Mesenchymal stem cell (in vitro differentiated cells and primary cell): ENCODE measurements around the gene HMBS.

Experiments used
- DNase-seq: peaks from one replicate; pipeline ENCODE4 v3.0.0-alpha.2; 2013
- H2AFZ ChIP-seq: one replicate; pipeline ENCODE4 v1.6.1; 2013; ENCODE audit warnings: low read depth, mild to moderate bottlenecking, control low read depth, inconsistent platforms, low read length, moderate library complexity
- H2AK5ac ChIP-seq: 2 replicates; pipeline ENCODE4 v1.6.1; 2013; ENCODE audit warnings: low read length, moderate library complexity, mild to moderate bottlenecking, inconsistent platforms; ENCODE audit not compliant: severe bottlenecking
- H2BK120ac ChIP-seq: one replicate; pipeline ENCODE4 v1.6.1; 2013; ENCODE audit warnings: low read depth, mild to moderate bottlenecking, inconsistent platforms, low read length, moderate library complexity
- H2BK12ac ChIP-seq, 2 experiments: one replicate each; pipeline ENCODE4 v1.6.1; 2013; ENCODE audit warnings: inconsistent platforms in 2 of 2, low read length in 2 of 2, mild to moderate bottlenecking in 2 of 2, moderate library complexity in 2 of 2, control low read depth in 1 of 2
- H2BK15ac ChIP-seq: one replicate; pipeline ENCODE4 v1.6.1; 2013; ENCODE audit warnings: mild to moderate bottlenecking, low read depth, inconsistent platforms; ENCODE audit not compliant: poor library complexity, severe bottlenecking
- H2BK5ac ChIP-seq: 2 replicates; pipeline ENCODE4 v1.6.1; 2013; ENCODE audit warnings: low read depth, mild to moderate bottlenecking, low read length, control low read depth, inconsistent platforms; ENCODE audit not compliant: poor library complexity, severe bottlenecking
- H3K14ac ChIP-seq, 2 experiments: one replicate each; pipeline ENCODE4 v1.6.1; 2013; ENCODE audit warnings: inconsistent platforms in 2 of 2, low read length in 2 of 2, control low read depth in 1 of 2, mild to moderate bottlenecking in 1 of 2, moderate library complexity in 1 of 2
- H3K18ac ChIP-seq, 2 experiments: one replicate each; pipeline ENCODE4 v1.6.1; 2013; ENCODE audit warnings: inconsistent platforms in 2 of 2, low read length in 2 of 2, control low read depth in 1 of 2, low read depth in 1 of 2, mild to moderate bottlenecking in 1 of 2
- H3K23ac ChIP-seq, 2 experiments: one replicate each; pipeline ENCODE4 v1.6.1; 2013; ENCODE audit warnings: inconsistent platforms in 2 of 2, low read length in 2 of 2, mild to moderate bottlenecking in 2 of 2, moderate library complexity in 2 of 2, control low read depth in 1 of 2
- H3K27ac ChIP-seq: 2 replicates; pipeline ENCODE4 v1.5.1; 2013; ENCODE audit warnings: mild to moderate bottlenecking, moderate library complexity, low read length, control low read depth, inconsistent platforms; ENCODE audit not compliant: poor library complexity, severe bottlenecking
- H3K27me3 ChIP-seq, 2 experiments: 2 replicates each; pipeline versions ENCODE4 v1.6.1 to v1.7.0; 2013; ENCODE audit warnings: low read length in 2 of 2, mild to moderate bottlenecking in 2 of 2, moderate library complexity in 2 of 2, control low read depth in 1 of 2, inconsistent platforms in 1 of 2; ENCODE audit not compliant: control insufficient read depth in 1 of 2, insufficient read depth in 1 of 2
- H3K36me3 ChIP-seq, 2 experiments: 2 replicates each; pipeline versions ENCODE4 v1.6.1 to v1.7.0; 2013; ENCODE audit warnings: low read length in 2 of 2, control low read depth in 1 of 2, inconsistent platforms in 1 of 2, low read depth in 1 of 2, mild to moderate bottlenecking in 1 of 2; ENCODE audit not compliant: insufficient read depth in 2 of 2, control insufficient read depth in 1 of 2
- H3K4ac ChIP-seq, 2 experiments: one replicate each; pipeline ENCODE4 v1.6.1; 2013; ENCODE audit warnings: inconsistent platforms in 2 of 2, low read length in 2 of 2, mild to moderate bottlenecking in 2 of 2, moderate library complexity in 2 of 2, control low read depth in 1 of 2, low read depth in 1 of 2
- H3K4me1 ChIP-seq: 2 replicates; pipeline ENCODE4 v1.6.1; 2013; ENCODE audit warnings: low read depth, low read length, control low read depth; ENCODE audit not compliant: control insufficient read depth, insufficient read depth
- H3K4me2 ChIP-seq: 2 replicates; pipeline ENCODE4 v1.6.1; 2013; ENCODE audit warnings: low read length, mild to moderate bottlenecking, inconsistent platforms; ENCODE audit not compliant: poor library complexity, severe bottlenecking
- H3K4me3 ChIP-seq, 2 experiments: 2 replicates each; pipeline versions ENCODE4 v1.5.1 to v1.7.0; 2013; ENCODE audit warnings: low read length in 2 of 2, mild to moderate bottlenecking in 2 of 2, control low read depth in 1 of 2, low read depth in 1 of 2; ENCODE audit not compliant: insufficient read depth in 1 of 2
- H3K79me1 ChIP-seq: replicated peaks from 2 replicates; pipeline ENCODE4 v1.6.1; 2013; ENCODE audit warnings: mild to moderate bottlenecking, control low read depth, low read length, inconsistent platforms; ENCODE audit not compliant: poor library complexity, severe bottlenecking
- H3K9ac ChIP-seq: 2 replicates; pipeline ENCODE4 v1.7.0; 2013; ENCODE audit warnings: mild to moderate bottlenecking, low read length, moderate library complexity
- H3K9me3 ChIP-seq: 2 replicates; pipeline ENCODE4 v1.7.0; 2013; ENCODE audit warnings: mild to moderate bottlenecking, low read length; ENCODE audit not compliant: control insufficient read depth
- H4K8ac ChIP-seq: one replicate; pipeline ENCODE4 v1.6.1; 2013; ENCODE audit warnings: inconsistent platforms, mild to moderate bottlenecking, low read length, moderate library complexity
- H4K91ac ChIP-seq: one replicate; pipeline ENCODE4 v1.6.1; 2013; ENCODE audit warnings: mild to moderate bottlenecking, low read length, inconsistent platforms
- WGBS: methylation state at CpG from one replicate; pipeline ENCODE4 v1.1.7; 2013; ENCODE audit warnings: mixed read lengths; 5-methylcytosine and 5-hydroxymethylcytosine counted together

Gene HMBS

GRCh38 chr11:119081682-119082260 is 2.9 kb upstream of the HMBS start:
- no peak overlapping the region for H3K4ac ChIP-seq
- no peak overlapping the region for H2BK12ac ChIP-seq
- H3K36me3 ChIP-seq, result peaks cover 51 to 59% of the 10 kb centered on the region in 2 experiments
- no peak overlapping the region for H3K18ac ChIP-seq
- H3K9me3 ChIP-seq, result no peaks in the 10 kb centered on the region
- H4K8ac ChIP-seq, result no peak overlapping the region
- no peak overlapping the region for H2AK5ac ChIP-seq
- DNase-seq, result no peak
- no peak overlapping the region for H3K9ac ChIP-seq
- no peak overlapping the region for H2BK120ac ChIP-seq
- H4K91ac ChIP-seq, result no peak overlapping the region
- H2BK5ac ChIP-seq, result no peak overlapping the region
- H3K79me1 ChIP-seq, result peaks cover 1% of the 10 kb centered on the region
- no peak overlapping the region for H3K4me2 ChIP-seq
- H3K27me3 ChIP-seq, result no peaks in the 10 kb centered on the region
- H3K14ac ChIP-seq, result no peak overlapping the region
- H3K27ac ChIP-seq, result no peak overlapping the region
- peaks cover 5% of the 10 kb centered on the region for H3K4me1 ChIP-seq
- H2BK15ac ChIP-seq, result no peak overlapping the region
- no peak overlapping the region for H3K23ac ChIP-seq
- WGBS, result 93% methylated on average over 7 of the region's 7 CpGs
- H3K4me3 ChIP-seq, result no peak overlapping the region
- no peak overlapping the region for H2AFZ ChIP-seq

- Histone ChIP-seq H3K4me2 (peak overlapping the region; percentile 69), H2AFZ (no peak overlapping the region), H3K4me1 (peaks cover 8% of the 10 kb centered on the region), H3K9ac (peak overlapping the region; percentile 91), H2AK5ac (no peak overlapping the region), H4K91ac (no peak overlapping the region), H3K4ac (peak overlapping the region; percentile 42 to 69), H3K9me3 (no peaks in the 10 kb centered on the region), H3K27ac (peak overlapping the region; percentile 59), H2BK15ac (no peak overlapping the region), H3K14ac (peak overlapping the region in 1 of 2 experiments; percentile 1), H3K79me1 (peaks cover 16% of the 10 kb centered on the region), H2BK12ac (peak overlapping the region in 1 of 2 experiments; percentile 2), H3K18ac (peak overlapping the region in 1 of 2 experiments; percentile 41), H3K23ac (peak overlapping the region in 1 of 2 experiments; percentile 35), H3K36me3 (peaks cover 30 to 41% of the 10 kb centered on the region in 2 experiments), H2BK5ac (no peak overlapping the region), H2BK120ac (no peak overlapping the region), H4K8ac (no peak overlapping the region), H3K27me3 (no peaks in the 10 kb centered on the region), H3K4me3 (peak overlapping the region; percentile 66 to 87)
- no peak for DNase-seq
- WGBS, result under 1% methylated on average over 13 of the region's 13 CpGs
These were observed 761 bp downstream of the HMBS start for GRCh38 chr11:119085437-119085847.

- Histone ChIP-seq H2BK15ac (no peak overlapping the region), H4K8ac (no peak overlapping the region), H2BK5ac (no peak overlapping the region), H3K79me1 (peaks cover 18% of the 10 kb centered on the region), H3K4me2 (no peak overlapping the region), H3K9ac (no peak overlapping the region), H2AFZ (no peak overlapping the region), H2AK5ac (no peak overlapping the region), H3K4ac (no peak overlapping the region), H3K14ac (no peak overlapping the region), H3K27ac (no peak overlapping the region), H3K4me3 (no peak overlapping the region), H4K91ac (no peak overlapping the region), H3K27me3 (no peaks in the 10 kb centered on the region), H3K36me3 (peaks cover 22 to 37% of the 10 kb centered on the region in 2 experiments), H2BK12ac (no peak overlapping the region), H3K9me3 (no peaks in the 10 kb centered on the region), H3K23ac (no peak overlapping the region), H3K18ac (no peak overlapping the region), H3K4me1 (peaks cover 12% of the 10 kb centered on the region), H2BK120ac (no peak overlapping the region)
- DNase-seq, result no peak
- 95% methylated on average over 6 of the region's 6 CpGs for WGBS
These were observed 2.4 kb downstream of the HMBS start for GRCh38 chr11:119087123-119087522.

- Histone ChIP-seq H3K4me2 (no peak overlapping the region), H3K9me3 (no peaks in the 10 kb centered on the region), H3K27ac (no peak overlapping the region), H3K14ac (no peak overlapping the region), H3K79me1 (peaks cover 18% of the 10 kb centered on the region), H3K36me3 (peaks cover 24 to 38% of the 10 kb centered on the region in 2 experiments), H3K4ac (no peak overlapping the region), H2BK5ac (no peak overlapping the region), H3K23ac (no peak overlapping the region), H4K8ac (no peak overlapping the region), H3K4me1 (peaks cover 19% of the 10 kb centered on the region), H2BK15ac (no peak overlapping the region), H3K27me3 (no peaks in the 10 kb centered on the region), H2BK12ac (no peak overlapping the region), H2BK120ac (no peak overlapping the region), H2AFZ (no peak overlapping the region), H3K9ac (no peak overlapping the region), H3K18ac (no peak overlapping the region), H3K4me3 (no peak overlapping the region), H4K91ac (no peak overlapping the region), H2AK5ac (no peak overlapping the region)
- WGBS, result 94% methylated on average over 2 of the region's 2 CpGs
- DNase-seq, result no peak
These were observed 3.1 kb downstream of the HMBS start for GRCh38 chr11:119087747-119088241.
